Common myeloid progenitor, CD34-positive (primary cell): ENCODE data around the gene ZNF48.

Experiments
- CTCF ChIA-PET: fragments of 350-600 bp; sonication (Branson Sonifier 250); formaldehyde crosslinking; loops from one replicate; lab custom pipeline; 2021; ENCODE audit warnings: antibody characterized with exemption; lab: Charles Lee
- POLR2A ChIA-PET: fragments of 350-600 bp; sonication (Branson Sonifier 250); formaldehyde crosslinking; loops from one replicate; lab custom pipeline; 2021; ENCODE audit warnings: antibody characterized with exemption; lab: Charles Lee
- DNase-seq, 3 donors: peaks; one replicate each; pipeline versions ENCODE4 v3.0.0 to v3.0.0-alpha.2; 2013
- H3K27ac ChIP-seq, 2 experiments: 1 replicate in 1 of 2; 2 replicates in 1 of 2; pipeline ENCODE4 v1.7.0; 2013; ENCODE audit warnings: inconsistent platforms in 2 of 2, low read length in 2 of 2, mild to moderate bottlenecking in 2 of 2, low read depth in 1 of 2, moderate library complexity in 1 of 2; ENCODE audit not compliant: severe bottlenecking in 2 of 2, insufficient read depth in 1 of 2, poor library complexity in 1 of 2
- H3K27me3 ChIP-seq, 5 experiments: replicated peaks in 2 of 5; 1 replicate in 3 of 5; 2 replicates in 2 of 5; pipeline versions ENCODE4 v1.6.1 to v1.7.0; 2013; ENCODE audit warnings: low read length in 4 of 5, mild to moderate bottlenecking in 2 of 5, moderate library complexity in 2 of 5, inconsistent platforms in 1 of 5; ENCODE audit not compliant: insufficient read depth in 5 of 5, control insufficient read depth in 4 of 5
- H3K36me3 ChIP-seq, 4 experiments: 1 replicate in 2 of 4; 2 replicates in 2 of 4; pipeline versions ENCODE4 v1.6.1 to v1.7.0; 2013; ENCODE audit warnings: low read length in 3 of 4, control low read depth in 1 of 4, mild to moderate bottlenecking in 1 of 4; ENCODE audit not compliant: control insufficient read depth in 4 of 4, insufficient read depth in 4 of 4
- H3K4me1 ChIP-seq, 4 experiments: 1 replicate in 3 of 4; 2 replicates in 1 of 4; pipeline versions ENCODE4 v1.6.1 to v1.7.1; 2013; ENCODE audit warnings: low read length in 3 of 4, mild to moderate bottlenecking in 3 of 4, control low read depth in 1 of 4, inconsistent platforms in 1 of 4, moderate library complexity in 1 of 4; ENCODE audit not compliant: control insufficient read depth in 4 of 4, insufficient read depth in 4 of 4; ENCODE audit errors: control extremely low read depth in 1 of 4
- H3K4me3 ChIP-seq, 7 experiments: 1 replicate in 4 of 7; 2 replicates in 3 of 7; pipeline versions ENCODE4 v1.5.1 to v1.7.0; 2013; ENCODE audit warnings: mild to moderate bottlenecking in 7 of 7, low read length in 6 of 7, moderate library complexity in 6 of 7, inconsistent platforms in 2 of 7, low read depth in 2 of 7, control low read depth in 1 of 7; ENCODE audit not compliant: insufficient read depth in 4 of 7, control insufficient read depth in 1 of 7; ENCODE audit errors: extremely low read depth in 1 of 7
- H3K9me3 ChIP-seq, 5 experiments: 1 replicate in 4 of 5; 2 replicates in 1 of 5; pipeline versions ENCODE4 v1.6.1 to v1.7.1; 2013; ENCODE audit warnings: low read length in 4 of 5, mild to moderate bottlenecking in 2 of 5, inconsistent platforms in 1 of 5, low read depth in 1 of 5, moderate library complexity in 1 of 5; ENCODE audit not compliant: control insufficient read depth in 4 of 5, insufficient read depth in 2 of 5; ENCODE audit errors: control extremely low read depth in 1 of 5
- WGBS: methylation state at CpG from one replicate; pipeline ENCODE4 v1.1.5; 2013; ENCODE audit not compliant: insufficient coverage; 5-methylcytosine and 5-hydroxymethylcytosine counted together

ZNF48 gene

GRCh38 chr16:30376461-30376902, 18.7 kb upstream of the ZNF48 start:
- Histone ChIP-seq H3K4me1 (peaks cover 0 to 47% (median 41%) of the 10 kb centered on the region in 4 experiments), H3K4me3 (no peak overlapping the region), H3K27me3 (no peaks in the 10 kb centered on the region), H3K9me3 (no peaks in the 10 kb centered on the region), H3K36me3 (no peaks in the 10 kb centered on the region), H3K27ac (peak overlapping the region in 1 of 2 experiments; percentile 97)
- ChIA-PET POLR2A (no interaction called here), CTCF (interaction anchor here (1.7 to 2.7 kb wide), 2 partner anchors 19 to 33 kb away, joined by 5 to 11 read pairs; partner anchors contain the start of gene ZNF48)
- WGBS: 100% methylated on average over 6 of the region's 8 CpGs
- DNase-seq: no peak

DNA sequence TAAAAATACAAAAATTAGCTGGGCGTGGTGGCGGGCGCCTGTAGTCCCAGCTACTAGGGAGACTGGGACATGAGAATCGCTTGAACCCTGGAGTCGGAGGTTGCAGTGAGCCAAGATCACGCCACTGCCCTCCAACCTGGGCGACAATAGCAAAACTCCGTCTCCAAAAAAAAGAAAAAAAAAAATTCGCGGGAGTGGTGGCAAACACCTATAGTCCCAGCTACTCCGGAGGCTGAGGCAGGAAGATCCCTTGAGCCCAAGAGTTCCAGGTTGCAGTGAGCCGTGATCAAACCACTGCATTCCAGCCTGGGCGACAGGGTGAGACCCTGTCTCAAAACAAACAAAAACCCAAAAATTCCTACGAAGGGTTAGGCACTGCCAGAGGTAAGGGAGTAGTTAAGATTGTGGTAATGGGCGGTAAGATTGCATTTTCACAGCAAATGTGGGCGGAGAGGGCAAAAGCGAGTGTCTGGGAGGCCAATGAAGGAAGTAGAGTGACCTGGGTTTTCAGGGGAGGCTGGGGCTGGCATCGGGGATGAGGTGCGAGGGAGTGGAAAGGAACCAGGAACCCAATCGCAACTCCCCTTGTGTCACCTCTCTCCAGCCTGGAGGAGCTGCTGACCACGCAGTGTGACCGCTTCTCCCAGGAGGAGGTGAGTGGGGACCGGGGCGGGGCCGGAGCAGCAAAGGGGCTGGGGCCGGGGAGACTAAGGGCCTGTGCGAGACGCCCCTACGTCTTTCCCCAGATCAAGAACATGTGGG, 18.0 kb upstream of the ZNF48 start:
- Histone ChIP-seq H3K27me3 (no peaks in the 10 kb centered on the region), H3K36me3 (no peaks in the 10 kb centered on the region), H3K9me3 (no peaks in the 10 kb centered on the region), H3K4me3 (peak overlapping the region in 6 of 7 experiments; percentile 12 to 93 (median 73)), H3K4me1 (peaks cover 0 to 51% (median 44%) of the 10 kb centered on the region in 4 experiments), H3K27ac (peak overlapping the region; percentile 94 to 97)
- 39% methylated on average over 28 of the region's 29 CpGs for WGBS
- ChIA-PET POLR2A (interaction anchor here (1.0 to 1.8 kb wide), 4 partner anchors 8 to 30 kb away, joined by 3 to 11 read pairs (median 4); partner anchors contain the start of genes ZNF48 and ZNF771), CTCF (interaction anchor here (0.6 to 2.7 kb wide), 4 partner anchors 19 to 32 kb away, joined by 3 to 11 read pairs (median 6); partner anchors contain the start of gene ZNF48)
- DNase-seq: peak; percentile 57 to 86 (median 80)

- ChIA-PET POLR2A (interaction anchor here (0.7 to 1.8 kb wide), 7 partner anchors 8 to 696 kb away, joined by 3 to 11 read pairs (median 4); partner anchors contain the start of genes CD2BP2, ZNF48 and ZNF771), CTCF (interaction anchor here (1.0 to 2.7 kb wide), 3 partner anchors 18 to 33 kb away, joined by 3 to 11 read pairs (median 8); partner anchors contain the start of gene ZNF48)
- H3K4me1 ChIP-seq: peaks cover 0 to 57% (median 49%) of the 10 kb centered on the region in 4 experiments
- no peaks in the 10 kb centered on the region for H3K9me3 ChIP-seq
- peak; percentile 92 to 96 (median 95) for DNase-seq
- H3K27me3 ChIP-seq: no peaks in the 10 kb centered on the region
- peak overlapping the region; percentile 94 to 97 for H3K27ac ChIP-seq
- peak overlapping the region; percentile 20 to 93 (median 69) for H3K4me3 ChIP-seq
- no peaks in the 10 kb centered on the region for H3K36me3 ChIP-seq
- WGBS: 0% methylated on average over 34 of the region's 39 CpGs
Observed at GRCh38 chr16:30377812-30378235, 17.4 kb upstream of the ZNF48 start.

DNA sequence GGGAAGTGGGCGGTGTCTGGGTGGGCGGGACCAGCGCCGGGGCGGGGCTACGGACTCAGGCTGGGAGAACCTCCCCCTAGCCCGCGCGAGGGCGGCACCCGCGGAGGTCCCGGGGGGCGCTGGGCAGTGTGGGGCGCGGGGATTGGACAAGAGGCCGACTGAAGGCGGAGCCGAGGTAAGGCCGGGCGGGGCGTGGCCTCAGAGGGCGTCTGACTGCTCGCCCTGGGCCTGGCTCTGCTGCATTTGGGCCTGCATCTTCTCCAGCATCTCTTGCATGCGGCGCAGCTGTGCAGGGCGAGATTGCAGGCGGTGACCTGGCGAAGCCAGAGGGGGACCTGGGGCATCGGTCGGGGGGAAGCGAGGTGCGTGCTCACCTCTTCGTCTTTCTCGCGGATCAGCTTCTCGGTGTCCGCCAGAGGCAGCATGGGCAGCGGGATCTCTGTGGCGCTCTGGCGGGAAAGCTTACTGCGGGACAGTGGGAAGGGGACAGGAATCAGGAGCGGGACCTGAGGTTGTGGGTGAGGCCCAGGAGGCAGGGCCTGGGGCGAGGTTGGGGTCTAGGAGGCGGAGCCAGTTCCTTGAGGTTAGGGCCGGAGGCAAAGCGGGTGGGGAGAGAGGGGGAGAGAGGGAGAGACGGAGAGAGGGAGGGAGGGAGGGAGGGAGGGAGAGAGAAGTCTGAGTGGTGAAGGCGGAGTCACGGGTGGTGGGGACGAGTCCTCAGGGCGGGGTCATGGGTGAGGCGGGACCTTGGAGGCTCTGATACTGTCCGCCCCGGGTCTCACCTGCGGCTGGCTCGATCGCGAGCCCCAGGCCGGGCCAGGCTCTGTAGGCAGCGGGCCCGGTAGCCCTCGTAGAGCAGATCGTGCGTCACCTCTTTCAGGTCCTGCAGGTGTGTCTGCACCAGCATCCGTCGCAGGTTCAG, 16.7 kb upstream of the ZNF48 start:
- Histone ChIP-seq H3K27ac (peak overlapping the region; percentile 94 to 97), H3K36me3 (no peaks in the 10 kb centered on the region), H3K4me3 (peak overlapping the region; percentile 36 to 93 (median 79)), H3K9me3 (no peaks in the 10 kb centered on the region), H3K4me1 (peaks cover 0 to 64% (median 54%) of the 10 kb centered on the region in 4 experiments), H3K27me3 (no peaks in the 10 kb centered on the region)
- DNase-seq: peak; percentile 98 to 99 (median 99)
- CTCF ChIA-PET: interaction anchor here (1.0 to 1.9 kb wide), 2 partner anchors 21 to 33 kb away, joined by 3 to 8 read pairs; no protein-coding TSS in a partner anchor
- WGBS: 0% methylated on average over 46 of the region's 67 CpGs
- POLR2A ChIA-PET: interaction anchor here (0.7 to 1.8 kb wide), 7 partner anchors 9 to 695 kb away, joined by 3 to 11 read pairs (median 4); partner anchors contain the start of genes CD2BP2, ZNF48 and ZNF771

- Histone ChIP-seq H3K27ac (peak overlapping the region in 1 of 2 experiments; percentile 74), H3K4me3 (peak overlapping the region; percentile 20 to 93 (median 79)), H3K9me3 (no peaks in the 10 kb centered on the region), H3K4me1 (peaks cover 0 to 65% (median 54%) of the 10 kb centered on the region in 4 experiments), H3K27me3 (no peaks in the 10 kb centered on the region), H3K36me3 (no peaks in the 10 kb centered on the region)
- WGBS: 21% methylated on average over 15 of the region's 27 CpGs
- ChIA-PET POLR2A (no interaction called here), CTCF (no interaction called here)
- DNase-seq: no peak
Observed at GRCh38 chr16:30379158-30379783, 15.9 kb upstream of the ZNF48 start.

DNA sequence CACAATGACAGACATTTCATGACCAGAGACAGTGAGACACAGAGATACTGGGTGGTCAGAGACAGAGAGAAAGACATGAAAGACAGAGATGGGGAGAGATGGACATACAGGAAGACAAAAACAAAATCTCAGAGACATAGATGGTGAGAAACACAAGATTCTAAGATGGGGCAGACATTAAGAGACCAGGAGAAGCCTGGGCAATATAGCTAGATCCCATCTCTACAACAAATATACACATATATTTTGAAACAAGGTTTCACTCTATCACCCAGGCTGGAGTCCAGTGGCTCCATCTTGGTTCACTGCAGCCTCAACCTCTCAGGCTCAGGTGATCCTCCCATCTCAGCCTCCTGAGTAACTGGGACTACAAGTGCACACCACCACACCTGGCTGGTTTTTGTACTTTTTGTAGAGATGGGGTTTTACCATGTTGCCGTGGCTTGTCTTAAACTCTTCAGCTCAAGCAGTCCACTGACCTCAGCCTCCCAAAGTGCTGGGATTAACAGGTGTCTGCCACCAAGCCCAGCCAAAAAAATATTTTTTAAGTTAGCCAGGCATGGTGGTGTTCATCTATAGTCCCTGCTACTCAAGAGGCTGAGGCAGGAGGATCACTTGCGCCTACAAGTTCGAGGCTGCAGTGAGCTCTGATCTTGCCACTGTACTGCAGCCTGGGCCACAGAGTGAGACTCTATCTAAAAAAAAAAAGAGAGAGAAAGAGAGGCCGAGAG, 15.0 kb upstream of the ZNF48 start:
- no peak for DNase-seq
- Histone ChIP-seq H3K36me3 (no peaks in the 10 kb centered on the region), H3K9me3 (no peaks in the 10 kb centered on the region), H3K4me3 (no peak overlapping the region), H3K27ac (no peak overlapping the region), H3K4me1 (peaks cover 0 to 65% (median 54%) of the 10 kb centered on the region in 4 experiments), H3K27me3 (no peaks in the 10 kb centered on the region)
- ChIA-PET CTCF (interaction anchor here (0.5 to 1.5 kb wide), 5 partner anchors 9 to 126 kb away, joined by 3 to 5 read pairs (median 3); no protein-coding TSS in a partner anchor), POLR2A (no interaction called here)
- WGBS: 100% methylated on average over 2 of the region's 4 CpGs
